Stimulated activated CD8-positive, alpha-beta memory T cell treated with anti-CD3 and anti-CD28 coated beads, Interleukin-2, amount 100 ng/mL, for 1 hour (primary cell): ENCODE data around the gene PDCD11.

ENCODE experiments used
- DNase-seq, 2 donors: peaks; one replicate each; pipeline ENCODE4 v3.0.0-alpha.2; 2020; ENCODE audit warnings: low read depth in 2 of 2

PDCD11 gene

DNA sequence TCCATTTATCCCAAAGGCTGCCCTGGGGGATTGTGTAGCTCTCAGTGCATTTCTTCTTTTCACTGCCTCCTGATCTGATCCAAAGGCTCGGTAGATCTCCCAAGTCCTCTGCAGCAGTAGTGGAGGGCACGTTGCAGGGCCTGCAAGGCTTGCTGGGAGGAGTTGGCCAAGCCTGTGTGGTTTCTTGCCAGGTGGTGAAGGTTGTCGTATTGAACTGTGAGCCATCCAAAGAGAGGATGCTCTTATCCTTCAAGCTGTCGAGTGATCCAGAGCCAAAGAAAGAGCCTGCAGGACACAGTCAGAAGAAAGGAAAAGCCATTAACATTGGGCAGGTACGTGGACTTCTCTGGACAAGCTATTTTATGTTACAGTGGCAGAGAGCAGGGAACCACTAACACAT, 21.2 kb downstream of the PDCD11 start:
- no peak for DNase-seq

DNA sequence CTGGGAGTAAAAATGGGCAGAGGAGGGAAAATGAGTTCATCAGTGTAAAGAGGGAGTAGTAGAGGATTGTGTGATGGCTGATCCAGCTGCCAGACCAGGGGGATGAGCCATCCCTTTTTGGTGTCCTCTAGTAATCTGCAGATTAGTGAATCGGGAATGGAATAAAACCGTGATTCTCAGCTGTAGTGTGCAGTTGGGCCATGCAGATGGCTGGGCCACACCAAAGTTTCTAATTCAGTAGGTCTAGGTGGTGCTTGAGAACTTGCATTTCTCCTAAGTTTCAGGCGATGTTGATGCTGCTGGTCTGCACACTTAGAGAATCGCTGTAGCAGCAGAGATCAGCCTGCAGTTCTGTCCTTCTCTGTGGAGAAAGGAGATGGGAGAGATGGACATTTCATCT, 22.7 kb downstream of the PDCD11 start:
- no peak for DNase-seq

DNA sequence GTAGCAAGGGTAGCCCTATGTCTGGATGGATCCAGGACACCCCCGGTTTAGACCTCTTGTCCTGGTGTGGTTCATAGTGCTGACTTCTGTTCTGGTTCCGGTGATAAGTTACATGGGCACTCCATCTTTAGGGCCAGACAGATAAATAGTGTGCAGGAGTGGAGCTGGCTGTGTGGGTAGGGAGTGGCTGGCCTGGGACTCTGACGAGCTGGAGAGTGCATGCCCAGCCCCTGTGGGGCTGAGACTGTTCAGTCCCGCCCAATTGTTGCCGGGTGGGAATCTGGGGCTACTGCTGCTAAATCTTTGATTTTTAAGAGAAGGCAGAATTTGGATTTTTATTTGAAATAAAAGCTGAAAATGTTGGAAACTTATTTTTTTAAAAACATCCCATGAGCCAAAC, 27.3 kb downstream of the PDCD11 start:
- DNase-seq: no peak

DNA sequence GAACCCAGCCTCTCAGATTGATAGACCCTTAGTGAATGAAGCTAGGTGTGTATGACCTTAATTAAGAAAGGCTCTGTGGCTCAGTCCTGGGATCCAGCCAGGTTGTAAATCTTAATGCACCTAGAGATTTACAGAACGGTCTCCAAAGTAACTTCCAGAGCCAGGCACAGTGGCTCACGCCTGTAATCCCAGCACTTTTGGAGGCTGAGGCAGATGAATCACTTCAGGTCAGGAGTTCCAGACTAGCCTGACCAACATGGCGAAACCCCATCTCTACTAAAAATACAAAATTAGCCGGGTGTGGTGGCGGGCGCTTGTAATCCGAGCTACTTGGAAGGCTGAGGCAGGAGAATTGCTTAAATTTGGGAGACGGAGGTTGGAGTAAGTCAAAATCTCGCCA, 31.4 kb downstream of the PDCD11 start:
- DNase-seq: no peak

DNA sequence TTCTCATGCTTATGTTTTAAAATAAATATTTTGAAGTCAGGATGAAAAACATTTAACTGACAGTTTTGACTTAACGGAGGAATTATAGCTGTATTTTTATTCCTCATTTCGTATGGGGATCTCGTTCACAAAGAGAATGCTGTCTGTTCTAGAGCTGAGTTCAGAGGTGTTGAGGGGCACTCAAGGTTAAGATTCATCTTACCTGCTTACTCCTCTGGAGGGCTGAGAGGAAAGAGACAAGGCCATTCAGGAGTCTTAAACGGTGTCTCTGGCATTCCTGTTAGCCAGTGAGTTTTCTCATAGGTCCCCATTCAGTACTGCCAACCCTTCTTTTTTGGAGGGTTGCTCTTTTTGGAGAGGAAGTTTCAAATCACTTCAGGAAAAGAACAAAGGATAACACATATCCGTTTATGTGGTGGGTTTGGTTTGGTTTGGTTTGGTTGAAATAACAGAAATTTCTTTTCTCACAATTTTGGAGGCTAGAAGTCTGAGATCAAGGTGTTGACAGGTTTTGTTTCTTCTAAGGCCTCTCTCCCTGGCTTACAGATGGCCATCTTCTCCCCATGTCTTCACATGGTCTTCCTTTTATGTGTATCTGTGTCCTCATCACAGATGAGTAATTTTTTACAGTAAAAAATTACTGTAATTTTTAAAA, 32.7 kb downstream of the PDCD11 start:
- DNase-seq: no peak

DNA sequence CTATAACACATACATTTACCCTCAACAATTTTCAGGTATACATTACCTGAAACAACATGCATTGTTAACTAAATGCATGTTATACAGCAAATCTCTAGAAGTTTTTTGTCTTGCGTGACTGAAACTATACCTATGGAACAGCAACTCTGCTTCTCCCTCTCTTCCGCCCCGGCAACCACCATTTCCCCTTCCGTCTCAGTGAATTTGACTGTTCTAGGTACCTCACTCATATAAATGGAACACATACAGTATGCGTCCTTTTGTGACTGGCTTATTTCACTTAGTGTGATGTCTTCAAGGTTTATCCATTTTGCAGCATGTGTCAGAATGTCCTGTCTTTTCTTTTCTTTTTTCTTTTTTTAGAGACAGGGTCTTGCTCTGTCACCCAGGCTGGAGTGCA, 33.2 kb downstream of the PDCD11 start:
- no peak for DNase-seq

DNA sequence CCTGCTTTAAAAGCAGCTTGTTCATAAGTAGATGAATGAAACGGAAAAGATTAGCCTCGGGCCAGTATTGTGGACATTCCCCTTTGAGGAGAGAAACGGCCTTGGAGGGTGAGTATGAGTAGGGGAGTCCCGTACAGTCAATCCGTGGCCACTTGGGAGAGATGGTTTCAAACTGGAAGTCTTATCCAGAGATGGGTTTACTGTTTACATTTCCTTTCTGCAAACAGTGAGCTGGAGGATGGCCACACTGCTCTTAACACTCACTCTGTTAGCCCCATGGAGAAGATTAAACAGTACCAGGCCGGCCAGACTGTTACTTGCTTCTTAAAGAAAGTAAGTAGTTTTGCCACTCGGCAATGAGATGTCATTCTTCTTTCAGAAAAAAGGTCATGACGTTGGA, 35.5 kb downstream of the PDCD11 start:
- DNase-seq: no peak

DNA sequence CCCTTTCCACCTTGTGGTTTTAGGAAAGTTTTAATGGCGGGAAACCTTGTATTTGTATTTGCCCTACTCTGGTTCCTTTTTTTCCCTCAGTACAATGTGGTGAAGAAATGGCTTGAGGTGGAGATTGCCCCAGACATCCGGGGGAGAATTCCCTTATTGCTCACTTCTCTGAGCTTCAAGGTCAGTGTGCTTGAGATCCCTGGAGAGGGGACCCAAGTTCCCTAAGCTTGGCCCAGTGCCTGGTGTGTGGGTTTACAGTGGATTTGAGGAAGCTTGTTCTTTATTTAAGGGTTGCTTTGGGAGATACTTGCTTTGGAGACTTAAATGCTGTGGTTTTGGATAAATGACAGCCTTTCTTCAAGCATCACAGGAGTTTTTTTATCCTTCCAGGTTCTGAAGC, 37.4 kb downstream of the PDCD11 start:
- DNase-seq: no peak

DNA sequence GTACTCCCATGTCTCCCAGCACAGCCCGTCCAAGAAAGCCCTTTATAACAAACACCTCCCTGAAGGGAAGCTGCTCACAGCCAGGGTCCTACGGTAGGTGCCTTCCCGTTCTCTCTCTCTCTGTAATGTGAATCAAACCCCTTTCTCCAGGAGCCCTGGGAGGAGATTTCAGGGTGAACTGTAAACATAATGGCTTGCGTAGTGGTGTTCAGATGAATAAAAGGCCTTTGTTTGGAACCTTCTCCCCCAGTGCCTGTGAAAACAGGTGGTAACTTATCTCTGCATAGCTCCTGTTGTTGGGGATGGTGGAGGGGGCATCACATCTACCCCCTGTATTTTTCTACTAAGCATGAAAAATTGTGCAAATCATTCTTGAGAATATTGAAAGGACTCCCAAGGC, 43.4 kb downstream of the PDCD11 start:
- no peak for DNase-seq

DNA sequence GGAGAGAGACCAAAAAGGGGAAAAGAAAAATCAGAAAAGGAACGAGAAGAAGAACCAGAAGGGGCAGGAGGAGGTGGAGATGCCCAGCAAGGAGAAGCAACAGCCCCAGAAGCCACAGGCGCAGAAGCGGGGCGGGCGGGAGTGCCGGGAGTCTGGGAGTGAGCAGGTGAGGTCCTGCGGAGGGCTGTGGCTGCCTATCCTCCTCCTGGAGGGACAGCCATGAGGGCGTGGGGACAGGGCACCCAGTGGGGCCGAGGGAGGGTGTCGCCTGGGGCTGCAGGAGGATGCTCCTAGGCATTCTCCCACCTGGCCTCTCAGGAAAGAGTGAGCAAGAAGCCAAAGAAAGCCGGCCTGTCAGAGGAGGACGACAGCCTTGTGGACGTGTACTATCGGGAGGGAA, 44.0 kb downstream of the PDCD11 start:
- no peak for DNase-seq

DNA sequence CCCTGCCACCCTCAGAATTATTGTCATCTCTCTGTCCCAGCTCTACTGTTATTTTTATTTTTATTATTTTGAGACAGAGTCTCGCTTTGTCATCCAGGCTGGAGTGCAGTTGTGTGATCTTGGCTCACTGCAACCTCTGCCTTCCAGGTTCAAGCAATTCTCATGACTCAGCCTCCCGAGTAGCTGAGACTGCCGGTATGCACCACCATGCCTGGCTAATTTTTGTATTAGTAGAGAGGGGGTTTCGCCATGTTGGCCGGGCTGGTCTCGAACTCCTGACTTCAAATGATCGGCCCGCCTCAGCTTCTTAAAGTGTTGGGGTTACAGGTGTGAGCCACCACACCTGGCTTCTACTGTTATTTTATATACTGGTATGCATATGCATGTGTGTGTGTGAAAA, 44.8 kb downstream of the PDCD11 start:
- no peak for DNase-seq

DNA sequence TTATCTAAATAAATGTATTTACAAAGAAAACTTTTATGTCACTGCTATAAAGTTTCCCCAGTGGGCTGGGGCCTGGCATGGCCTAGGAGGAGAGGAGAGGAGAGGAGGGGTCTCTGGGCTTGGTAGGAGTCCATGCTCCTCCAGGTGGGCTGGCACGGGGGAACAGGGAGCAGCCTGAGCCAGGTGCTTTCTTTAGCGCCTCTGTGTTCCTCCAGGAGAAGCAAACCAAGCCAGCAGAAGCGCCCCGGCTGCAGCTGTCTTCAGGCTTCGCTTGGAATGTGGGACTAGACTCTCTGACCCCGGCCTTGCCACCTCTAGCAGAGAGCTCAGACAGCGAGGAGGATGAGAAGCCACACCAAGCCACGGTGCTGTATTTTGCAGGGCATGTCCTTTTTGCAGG, 45.2 kb downstream of the PDCD11 start:
- DNase-seq: no peak

DNA sequence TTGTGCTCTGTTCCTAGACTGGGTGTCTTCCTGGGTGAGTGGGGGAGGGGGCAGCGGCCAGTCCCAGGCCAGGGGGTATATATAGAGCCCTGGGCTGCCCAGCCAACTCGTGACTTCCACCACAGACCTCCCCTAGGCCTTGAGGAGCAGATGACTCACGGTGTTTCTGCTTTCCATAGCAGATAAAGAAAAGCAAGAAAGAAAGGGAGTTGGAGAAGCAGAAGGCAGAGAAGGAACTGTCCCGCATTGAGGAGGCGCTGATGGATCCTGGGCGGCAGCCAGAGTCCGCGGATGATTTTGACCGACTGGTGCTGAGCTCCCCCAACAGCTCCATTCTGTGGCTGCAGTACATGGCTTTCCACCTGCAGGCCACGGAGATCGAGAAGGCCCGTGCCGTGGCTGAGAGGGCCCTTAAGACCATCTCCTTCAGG, 45.6 kb downstream of the PDCD11 start:
- DNase-seq: no peak

DNA sequence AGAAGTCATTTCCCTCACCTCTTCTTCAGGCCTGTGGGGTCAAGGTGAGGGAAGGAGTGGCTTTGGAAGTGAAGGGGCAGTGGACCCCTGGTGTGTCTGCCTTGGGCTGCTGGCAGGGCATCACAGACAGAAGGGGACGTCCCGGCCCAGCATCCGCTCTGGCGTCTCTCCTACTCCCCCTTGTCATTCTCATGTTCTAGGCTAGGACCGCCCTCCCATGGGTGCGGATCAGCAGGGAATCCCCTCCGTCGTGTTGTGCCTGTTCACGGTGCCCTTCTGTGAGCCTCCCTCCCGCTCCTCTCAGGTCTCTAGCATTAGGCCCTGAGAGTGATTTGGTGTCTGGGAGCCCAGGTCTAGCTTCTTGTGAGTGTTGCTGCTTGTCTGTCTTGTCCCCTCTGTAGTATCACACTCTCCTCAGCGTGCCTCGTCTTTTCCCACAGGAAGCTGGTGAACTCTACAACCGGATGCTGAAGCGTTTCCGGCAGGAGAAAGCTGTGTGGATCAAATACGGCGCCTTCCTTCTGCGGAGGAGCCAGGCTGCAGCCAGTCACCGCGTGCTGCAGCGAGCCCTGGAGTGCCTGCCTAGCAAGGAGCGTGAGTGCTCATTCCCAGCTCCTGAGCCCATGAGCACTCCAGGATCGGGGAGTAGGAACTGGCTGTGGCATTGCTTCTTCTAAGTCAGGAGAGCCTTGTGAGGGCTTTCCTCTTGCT, 47.2 kb downstream of the PDCD11 start:
- no peak for DNase-seq

DNA sequence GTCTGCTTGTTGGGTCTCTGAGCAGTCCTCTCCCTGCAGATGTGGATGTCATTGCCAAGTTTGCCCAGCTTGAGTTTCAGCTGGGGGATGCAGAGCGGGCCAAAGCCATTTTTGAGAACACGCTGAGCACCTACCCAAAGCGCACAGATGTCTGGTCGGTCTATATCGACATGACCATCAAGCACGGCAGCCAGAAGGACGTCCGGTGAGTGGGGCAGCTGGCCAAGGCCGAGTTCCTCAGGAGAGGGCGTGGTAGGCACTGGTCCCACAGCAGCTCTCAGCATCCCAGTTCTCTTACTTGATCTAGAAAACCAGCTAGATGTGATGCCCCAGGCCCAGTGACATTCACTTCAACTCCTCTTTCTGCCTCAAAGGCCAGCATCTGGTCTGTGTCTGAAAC, 48.1 kb downstream of the PDCD11 start:
- no peak for DNase-seq

DNA sequence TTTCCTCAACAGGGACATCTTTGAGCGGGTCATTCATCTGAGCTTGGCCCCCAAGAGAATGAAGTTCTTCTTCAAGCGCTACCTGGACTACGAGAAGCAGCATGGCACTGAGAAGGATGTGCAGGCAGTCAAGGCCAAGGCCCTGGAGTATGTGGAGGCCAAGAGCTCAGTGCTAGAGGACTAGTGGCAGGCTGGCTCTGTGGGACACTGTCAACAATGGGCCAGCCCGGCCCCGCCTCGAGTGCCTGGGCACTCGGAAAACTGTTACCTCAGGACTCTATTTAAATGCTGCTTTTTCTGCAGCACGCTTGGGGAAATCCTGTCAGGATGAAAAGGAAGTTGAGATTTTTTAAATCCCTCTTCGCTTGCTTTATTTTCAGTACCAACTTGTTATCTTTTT, 48.9 kb downstream of the PDCD11 start:
- DNase-seq: no peak

DNA sequence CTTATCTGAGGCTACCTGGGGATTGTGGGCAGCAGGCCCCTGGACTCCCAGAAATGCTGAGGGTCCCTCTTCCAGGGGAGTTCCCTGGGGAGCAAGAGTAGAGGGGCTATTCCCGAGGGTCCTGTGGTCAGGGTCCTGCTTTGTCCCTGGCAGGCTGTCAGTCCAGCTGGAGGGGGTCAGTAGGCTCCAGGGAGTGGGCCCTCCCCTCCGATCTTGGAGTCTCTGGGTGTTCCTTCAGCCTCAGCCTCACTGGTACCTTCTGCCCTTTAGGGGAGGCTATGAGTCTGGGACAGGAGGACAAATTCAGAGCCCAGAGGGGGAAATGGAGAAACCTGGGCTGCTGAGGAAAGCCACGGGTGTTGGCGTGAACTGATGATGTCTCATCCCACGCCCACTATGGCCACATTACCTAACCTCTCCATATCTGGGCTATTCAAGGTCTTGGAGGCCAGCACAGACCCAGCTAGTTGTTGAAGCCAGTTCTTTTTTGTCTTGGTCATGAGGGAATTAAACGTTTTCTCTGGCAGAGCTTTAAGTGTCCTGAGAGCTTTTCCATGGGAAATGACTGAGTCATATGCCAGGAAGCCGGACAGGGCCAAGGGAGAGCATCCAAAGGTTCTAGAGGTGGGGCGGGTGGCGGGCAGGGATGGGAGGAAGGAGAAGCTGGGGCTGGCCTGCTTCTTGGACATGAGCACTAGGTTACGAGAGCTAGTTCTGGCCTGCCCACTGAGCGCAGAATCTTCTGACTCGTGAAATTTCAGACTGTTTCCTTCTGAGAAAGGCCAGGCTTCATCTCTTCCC, 49.5 kb downstream of the PDCD11 start:
- no peak for DNase-seq

DNA sequence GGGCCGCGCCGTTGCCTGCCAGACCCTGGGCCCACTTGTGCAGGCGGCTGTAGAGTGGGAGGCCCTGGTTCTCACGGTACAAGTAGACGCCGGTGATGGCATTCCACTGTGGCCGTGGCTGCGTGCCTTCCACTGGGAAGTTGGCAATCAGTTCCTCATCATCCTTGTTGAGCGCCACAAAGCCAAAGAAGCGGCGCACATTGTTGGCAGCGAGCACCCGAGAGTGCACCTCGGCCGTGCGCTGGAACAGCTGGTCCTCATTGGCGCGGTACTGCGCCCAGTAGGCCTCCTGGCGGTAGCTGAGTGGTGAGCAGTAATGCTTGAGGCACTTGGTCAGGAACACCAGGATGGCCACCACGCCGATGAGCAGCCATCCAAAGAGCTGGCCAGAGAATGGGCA, 50.8 kb downstream of the PDCD11 start:
- no peak for DNase-seq

DNA sequence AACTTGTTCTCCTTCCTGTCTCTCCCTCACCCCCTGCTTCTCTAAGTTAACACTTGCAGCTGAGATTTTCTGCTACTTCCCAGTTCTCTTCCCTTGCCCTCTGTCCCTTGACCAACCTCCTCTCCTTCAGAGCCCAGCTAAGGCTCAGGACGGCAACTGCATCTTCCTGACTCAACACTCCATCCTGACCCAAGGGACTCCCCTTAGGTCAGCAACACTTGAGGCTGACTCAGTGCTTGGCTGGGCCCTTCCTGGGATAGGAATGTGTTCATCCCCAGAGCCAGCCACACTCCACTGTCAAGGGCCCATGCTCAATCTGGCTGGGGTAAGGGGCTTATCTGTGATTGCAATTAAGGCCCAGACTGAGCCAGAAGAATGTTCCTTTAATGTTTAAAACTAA, 52.3 kb downstream of the PDCD11 start:
- no peak for DNase-seq

DNA sequence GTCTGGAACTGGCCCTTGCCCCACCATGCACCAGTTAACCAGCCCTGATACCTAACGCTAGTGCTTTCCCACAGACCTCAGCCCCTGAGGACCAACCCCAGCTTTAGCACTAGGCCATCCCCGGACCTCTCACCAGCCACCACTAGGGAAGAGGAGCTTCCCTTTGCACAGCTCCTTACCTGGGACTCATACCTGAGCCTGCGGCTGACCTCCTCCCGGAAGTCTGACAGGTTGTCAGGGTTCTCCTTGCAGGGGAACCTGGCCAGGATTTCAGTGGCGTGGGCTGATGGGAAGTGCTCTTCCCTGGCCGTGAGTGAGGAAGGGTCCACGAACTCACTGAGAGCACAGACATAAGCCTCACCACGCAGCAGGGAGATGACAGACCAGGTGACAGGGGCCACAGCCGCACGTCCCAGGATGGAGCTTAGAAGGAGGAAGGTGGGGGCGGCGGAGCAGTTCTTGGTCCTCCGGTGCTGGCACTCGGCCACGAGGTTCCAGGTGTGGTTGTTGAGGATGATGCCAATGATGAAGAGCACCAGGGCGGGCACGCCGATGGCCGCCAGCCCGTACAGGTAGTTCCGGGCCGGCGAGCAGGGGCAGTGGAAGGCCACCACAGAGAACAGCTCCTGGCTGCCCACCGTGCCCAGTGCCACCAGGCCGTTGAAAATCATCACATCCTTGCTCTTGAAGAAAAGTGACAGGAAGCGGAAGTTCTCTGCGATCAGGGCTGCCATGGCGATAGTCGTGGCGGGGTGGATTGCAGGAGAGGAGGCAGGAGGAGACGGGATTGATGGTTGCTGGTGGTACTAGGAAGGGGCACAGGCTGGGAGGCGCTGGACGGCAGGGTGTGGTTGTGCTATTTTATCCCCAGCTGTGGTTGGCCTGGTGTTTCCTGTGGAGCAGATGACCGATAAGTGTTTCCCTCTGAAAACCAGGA, 53.0 kb downstream of the PDCD11 start:
- no peak for DNase-seq

DNA sequence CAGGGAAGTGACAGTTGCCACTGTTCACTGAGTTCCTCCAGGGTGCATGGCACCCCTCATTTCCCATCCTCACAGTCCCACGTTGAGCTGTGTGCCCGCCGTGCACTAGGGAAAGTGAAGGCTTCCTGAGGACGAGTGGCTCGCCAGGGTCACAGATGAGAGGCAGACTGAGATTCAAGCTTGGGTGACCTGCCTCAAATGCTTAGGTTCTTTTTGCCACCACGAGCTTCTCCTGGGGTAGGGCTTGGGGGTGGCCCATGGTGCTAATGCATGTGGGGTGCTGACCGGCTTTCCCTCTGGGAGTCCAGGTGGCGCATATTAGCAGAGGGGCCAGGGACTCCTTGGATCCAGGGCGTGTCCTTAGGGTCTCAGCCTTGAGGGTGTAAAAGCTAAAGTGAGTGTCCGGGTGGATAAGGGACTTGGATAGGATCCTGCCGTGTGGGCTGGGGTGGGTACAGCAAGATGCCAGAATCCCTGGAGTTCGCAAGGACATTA, 53.8 kb downstream of the PDCD11 start:
- no peak for DNase-seq
